B cell (primary cell): ENCODE results near the gene GALR1. TPM values are rescaled to one million over a fixed set of nuclear protein-coding genes. Genes with fewer than 3 reads are reported as not detected.
A peak's percentile ranks its signal among the peaks of the same experiment; 100 is the strongest.

Source experiments
- ATAC-seq: fragments of 200-7000 bp; cut with Tn5 transposase; one replicate; pipeline ENCODE4 v1.10.0; 2021; ENCODE audit warnings: low read depth, mild to moderate bottlenecking, moderate number of reproducible peaks, moderate library complexity
- CTCF ChIA-PET: fragments of 350-600 bp; sonication (Branson Sonifier 250); formaldehyde crosslinking; loops from one replicate; lab custom pipeline; 2021; ENCODE audit warnings: antibody characterized with exemption, inconsistent platforms; lab: Charles Lee
- POLR2A ChIA-PET: fragments of 350-600 bp; sonication (Branson Sonifier 250); formaldehyde crosslinking; loops from one replicate; lab custom pipeline; 2021; ENCODE audit warnings: antibody characterized with exemption; lab: Charles Lee
- DNase-seq: peaks from one replicate; pipeline ENCODE4 v3.0.0; 2013
- H2AFZ ChIP-seq: 2 replicates; pipeline ENCODE4 v1.6.1; 2012; ENCODE audit warnings: mild to moderate bottlenecking, low read depth, low read length; ENCODE audit not compliant: insufficient read depth, poor library complexity, severe bottlenecking
- H3K27ac ChIP-seq, 2 donors: 1 replicate in 1 of 2; 2 replicates in 1 of 2; pipeline ENCODE4 v1.5.1; 2012 to 2013; ENCODE audit warnings: low read length in 2 of 2, mild to moderate bottlenecking in 2 of 2, moderate library complexity in 1 of 2
- H3K27me3 ChIP-seq, 4 experiments: fragments of 200-600 bp in 1 of 4; sonication (generic) in 1 of 4; replicated peaks in 1 of 4; 1 replicate in 2 of 4; 2 replicates in 2 of 4; pipeline versions ENCODE4 v1.6.1 to v1.7.0; 2013 to 2016; ENCODE audit warnings: low read length in 3 of 4, mild to moderate bottlenecking in 2 of 4, mixed read lengths in 1 of 4, moderate library complexity in 1 of 4; ENCODE audit not compliant: insufficient read depth in 4 of 4, control insufficient read depth in 3 of 4; ENCODE audit errors: control extremely low read depth in 1 of 4
- H3K36me3 ChIP-seq, 2 experiments: replicated peaks in 1 of 2; 1 replicate in 1 of 2; 2 replicates in 1 of 2; pipeline versions ENCODE4 v1.6.1 to v1.7.1; 2013; ENCODE audit warnings: low read length in 1 of 2; ENCODE audit not compliant: insufficient read depth in 2 of 2, control insufficient read depth in 1 of 2; ENCODE audit errors: control extremely low read depth in 1 of 2, extremely low read depth in 1 of 2
- H3K4me1 ChIP-seq, 2 donors: fragments of 200-600 bp in 1 of 2; sonication (generic) in 1 of 2; 1 replicate in 1 of 2; 2 replicates in 1 of 2; pipeline versions ENCODE4 v1.5.1 to v1.6.1; 2013 to 2017; ENCODE audit warnings: low read length in 2 of 2; ENCODE audit not compliant: control insufficient read depth in 2 of 2, insufficient read depth in 2 of 2
- H3K4me2 ChIP-seq: replicated peaks from 2 replicates; pipeline ENCODE3; 2012; ENCODE audit warnings: mild to moderate bottlenecking, low read depth, low read length; ENCODE audit not compliant: poor library complexity, severe bottlenecking
- H3K4me3 ChIP-seq, 5 experiments: fragments of 200-600 bp in 1 of 5; sonication (generic) in 1 of 5; 1 replicate in 3 of 5; 2 replicates in 2 of 5; pipeline versions ENCODE4 v1.5.1 to v1.7.0; 2011 to 2016; ENCODE audit warnings: low read length in 4 of 5, mild to moderate bottlenecking in 4 of 5, low read depth in 2 of 5, control low read depth in 1 of 5, moderate library complexity in 1 of 5; ENCODE audit not compliant: insufficient read depth in 1 of 5; ENCODE audit errors: control extremely low read depth in 1 of 5, extremely low read depth in 1 of 5
- H3K79me2 ChIP-seq: fragments of 200-600 bp; sonication (generic); one replicate; pipeline ENCODE4 v1.6.0; 2016; ENCODE audit warnings: low read length; ENCODE audit not compliant: control insufficient read depth, insufficient read depth
- H3K9ac ChIP-seq: fragments of 200-600 bp; sonication (generic); 2 replicates; pipeline ENCODE4 v1.6.1; 2017; ENCODE audit warnings: mild to moderate bottlenecking, low read length, moderate library complexity
- H3K9me3 ChIP-seq, 3 donors: one replicate each; pipeline versions ENCODE4 v1.6.1 to v1.7.1; 2013; ENCODE audit warnings: low read length in 2 of 3; ENCODE audit not compliant: control insufficient read depth in 2 of 3, insufficient read depth in 1 of 3; ENCODE audit errors: control extremely low read depth in 1 of 3
- H4K20me1 ChIP-seq: 2 replicates; pipeline ENCODE4 v1.6.0; 2012; ENCODE audit warnings: mild to moderate bottlenecking, low read length; ENCODE audit not compliant: insufficient read depth, control insufficient read depth, poor library complexity, severe bottlenecking
- H3K27ac Mint-ChIP-seq: one replicate; pipeline ENCODE4 v1.8.0; 2021; ENCODE audit warnings: mixed read lengths
- H3K27me3 Mint-ChIP-seq: one replicate; pipeline ENCODE4 v1.8.0; 2021; ENCODE audit warnings: mixed read lengths
- H3K4me1 Mint-ChIP-seq: one replicate; pipeline ENCODE4 v1.8.0; 2021; ENCODE audit warnings: mixed read lengths
- H3K4me3 Mint-ChIP-seq: one replicate; pipeline ENCODE4 v1.8.0; 2021; ENCODE audit warnings: mixed read lengths
- H3K9me3 Mint-ChIP-seq: one replicate; pipeline ENCODE4 v1.8.0; 2022; ENCODE audit warnings: mixed read lengths; ENCODE audit not compliant: insufficient read depth
- EZH2 ChIP-seq: IDR thresholded peaks from 2 replicates; pipeline ENCODE4 v1.6.1; 2012; ENCODE audit warnings: borderline replicate concordance, low read depth, mild to moderate bottlenecking, moderate library complexity, low read length; ENCODE audit not compliant: insufficient read depth, poor library complexity, severe bottlenecking
- WGBS: methylation state at CpG from one replicate; pipeline ENCODE4 v1.1.5; 2013; ENCODE audit warnings: missing lambda C conversion rate; ENCODE audit not compliant: insufficient coverage; 5-methylcytosine and 5-hydroxymethylcytosine counted together
- intact Hi-C: fragments of 100-400 bp; cut with micrococcal nuclease; formaldehyde crosslinking; loops from one replicate; pipeline ENCODE4 v1.10.0; 2022
- polyA plus RNA-seq: library from polyadenylated mRNA; depleted of rRNA; stranded (reverse); fragments of >200 nt; gene quantifications from 2 replicates; pipeline ENCODE4 v1.2.3, GENCODE V29; 2012
- total RNA-seq, 2 donors: library from RNA; stranded (reverse); fragments of 120-200 nt in 1 of 2; gene quantifications; 1 replicate in 1 of 2; 2 replicates in 1 of 2; pipeline versions ENCODE4 v1.2.3 to v1.2.4, GENCODE V29; 2013 to 2022
- TF ChIP-seq, protein P1 (sequence below): fragments of 200-600 bp; IDR thresholded peaks from one replicate; pipeline ENCODE4 v1.8.0; 2022; ENCODE audit warnings: antibody characterized with exemption, mild to moderate bottlenecking

Gene GALR1
- total and polyA plus RNA-seq, 2 donors (not counting 1 experiment from before 2014, with no cell fraction given): not detected

DNA sequence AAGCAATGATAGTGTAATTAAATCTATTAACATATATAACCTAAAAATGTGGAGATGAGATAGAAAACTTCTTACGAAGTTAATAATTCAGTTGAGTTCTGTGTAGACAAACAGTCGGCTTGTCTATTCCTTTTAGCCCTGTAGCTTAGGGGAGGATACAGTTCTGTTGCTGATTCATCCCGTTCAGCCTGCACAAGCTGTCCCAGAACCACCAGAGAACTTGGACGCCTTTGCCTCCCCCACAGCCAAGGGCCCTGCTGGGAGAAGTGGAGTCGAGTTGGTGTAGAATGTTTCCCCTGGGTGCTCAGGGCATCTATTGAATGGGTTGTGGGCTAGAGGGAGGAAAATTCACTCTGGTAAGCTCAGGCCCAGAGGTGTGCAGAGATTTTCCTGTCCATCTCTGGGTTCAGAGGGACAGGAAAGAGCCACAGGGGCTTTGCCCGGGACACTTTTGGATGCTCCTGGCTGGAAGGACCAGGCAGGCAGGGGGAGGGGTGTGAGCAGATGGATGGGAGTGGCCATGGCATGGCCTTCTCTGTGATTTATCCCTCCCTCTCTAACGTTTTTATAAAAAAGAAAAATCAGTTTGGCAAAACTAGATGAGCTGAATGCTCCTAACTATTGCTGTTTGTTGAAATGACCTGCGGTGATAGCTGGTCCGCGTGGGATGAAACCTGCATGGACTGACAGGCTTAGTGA is 42.8 kb upstream of the GALR1 start:
- peaks cover 30% of the 10 kb centered on the region for H3K4me1 Mint-ChIP-seq
- H3K9me3 Mint-ChIP-seq: no peaks in the 10 kb centered on the region
- Histone ChIP-seq H3K4me3 (no peak overlapping the region), H2AFZ (no peak overlapping the region), H3K4me1 (peaks cover 4 to 28% of the 10 kb centered on the region in 2 donors), H3K9ac (no peak overlapping the region), H3K36me3 (no peaks in the 10 kb centered on the region), H3K9me3 (no peaks in the 10 kb centered on the region), H3K27me3 (peaks cover 0 to 7% (median 0%) of the 10 kb centered on the region in 4 experiments), H3K27ac (no peak overlapping the region), H4K20me1 (no peaks in the 10 kb centered on the region), H3K4me2 (no peak overlapping the region), H3K79me2 (no peaks in the 10 kb centered on the region)
- CTCF ChIA-PET: interaction anchor here (0.8 to 8.3 kb wide), 8 partner anchors 9 to 288 kb away, joined by 3 to 88 read pairs (median 4); no protein-coding TSS in a partner anchor
- DNase-seq (no peak), ATAC-seq (no peak)
- intact Hi-C loops: loop anchor here (2.0 to 5.0 kb wide), 2 partner anchors 74 to 140 kb away; partner anchors contain the start of gene MBP
- WGBS: 98% methylated on average over 6 of the region's 10 CpGs
- no peak overlapping the region for H3K27ac Mint-ChIP-seq
- no peak for TF ChIP-seq EZH2
- TF ChIP-seq, protein P1, sequence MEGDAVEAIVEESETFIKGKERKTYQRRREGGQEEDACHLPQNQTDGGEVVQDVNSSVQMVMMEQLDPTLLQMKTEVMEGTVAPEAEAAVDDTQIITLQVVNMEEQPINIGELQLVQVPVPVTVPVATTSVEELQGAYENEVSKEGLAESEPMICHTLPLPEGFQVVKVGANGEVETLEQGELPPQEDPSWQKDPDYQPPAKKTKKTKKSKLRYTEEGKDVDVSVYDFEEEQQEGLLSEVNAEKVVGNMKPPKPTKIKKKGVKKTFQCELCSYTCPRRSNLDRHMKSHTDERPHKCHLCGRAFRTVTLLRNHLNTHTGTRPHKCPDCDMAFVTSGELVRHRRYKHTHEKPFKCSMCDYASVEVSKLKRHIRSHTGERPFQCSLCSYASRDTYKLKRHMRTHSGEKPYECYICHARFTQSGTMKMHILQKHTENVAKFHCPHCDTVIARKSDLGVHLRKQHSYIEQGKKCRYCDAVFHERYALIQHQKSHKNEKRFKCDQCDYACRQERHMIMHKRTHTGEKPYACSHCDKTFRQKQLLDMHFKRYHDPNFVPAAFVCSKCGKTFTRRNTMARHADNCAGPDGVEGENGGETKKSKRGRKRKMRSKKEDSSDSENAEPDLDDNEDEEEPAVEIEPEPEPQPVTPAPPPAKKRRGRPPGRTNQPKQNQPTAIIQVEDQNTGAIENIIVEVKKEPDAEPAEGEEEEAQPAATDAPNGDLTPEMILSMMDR: no peak
- peaks cover 4% of the 10 kb centered on the region for H3K27me3 Mint-ChIP-seq
- H3K4me3 Mint-ChIP-seq: no peak overlapping the region
- POLR2A ChIA-PET: no interaction called here

- no peaks in the 10 kb centered on the region for H3K79me2 ChIP-seq
- H3K9me3 ChIP-seq: no peaks in the 10 kb centered on the region
- H4K20me1 ChIP-seq: no peaks in the 10 kb centered on the region
- H3K27me3 ChIP-seq: peaks cover 0 to 7% (median 0%) of the 10 kb centered on the region in 4 experiments
- Mint-ChIP-seq H3K4me1 (peaks cover 30% of the 10 kb centered on the region), H3K4me3 (peak overlapping the region; percentile 70), H3K27me3 (peaks cover 4% of the 10 kb centered on the region), H3K9me3 (no peaks in the 10 kb centered on the region), H3K27ac (peak overlapping the region; percentile 65)
- no peak overlapping the region for H3K9ac ChIP-seq
- WGBS: 30% methylated on average over 4 of the region's 10 CpGs
- H3K27ac ChIP-seq: no peak overlapping the region
- ChIA-PET POLR2A (no interaction called here), CTCF (interaction anchor here (0.9 to 8.3 kb wide), 8 partner anchors 9 to 288 kb away, joined by 3 to 88 read pairs (median 4); no protein-coding TSS in a partner anchor)
- H3K4me3 ChIP-seq: no peak overlapping the region
- TF ChIP-seq, protein P1: peak; percentile 70
- TF ChIP-seq EZH2: no peak
- intact Hi-C loops: loop anchor here (2.0 to 5.0 kb wide), 2 partner anchors 75 to 140 kb away; partner anchors contain the start of gene MBP
- peaks cover 4 to 28% of the 10 kb centered on the region in 2 donors for H3K4me1 ChIP-seq
- H3K4me2 ChIP-seq: peak overlapping the region; percentile 33
- H2AFZ ChIP-seq: peak overlapping the region; percentile 40
- DNase-seq: peak; percentile 65
- no peaks in the 10 kb centered on the region for H3K36me3 ChIP-seq
- peak; percentile 65 for ATAC-seq
Measured at GRCh38 chr18:77207540-77207939, 42.1 kb upstream of the GALR1 start.
